HG02642 (cell line): Measurements from ENCODE around the gene PIP4K2A.
"Not testable (repeated sequence)": the region's sequence is repeated elsewhere in the genome, so short reads cannot be mapped to it uniquely, and the experiment has no call there.

Experiments used
- ATAC-seq: cut with Tn5 transposase; IDR thresholded peaks from one replicate; pipeline ENCODE4 v1.9.1; 2021; ENCODE audit warnings: mild to moderate bottlenecking; ENCODE audit not compliant: unreplicated experiment, poor library complexity

PIP4K2A gene

DNA sequence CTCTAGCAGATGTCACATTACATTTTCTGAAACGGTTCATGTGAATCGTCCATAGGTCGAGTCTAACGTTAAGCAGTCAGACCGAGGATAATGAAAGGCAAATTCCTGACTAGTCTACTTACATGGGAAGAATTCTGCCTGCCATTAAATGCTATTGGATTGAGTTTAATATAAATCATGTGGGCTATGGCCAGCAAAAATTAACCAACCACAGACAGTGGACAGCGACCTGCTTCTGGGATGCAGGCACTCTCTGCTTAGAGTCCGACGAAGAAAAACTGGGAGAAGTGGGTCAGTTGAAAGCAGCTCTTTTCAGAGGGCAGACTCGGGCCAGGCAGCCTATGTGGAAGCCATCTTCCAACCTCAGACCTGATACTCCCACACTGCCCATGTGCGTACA lies 16.6 kb downstream of the PIP4K2A start:
- ATAC-seq = no peak

DNA sequence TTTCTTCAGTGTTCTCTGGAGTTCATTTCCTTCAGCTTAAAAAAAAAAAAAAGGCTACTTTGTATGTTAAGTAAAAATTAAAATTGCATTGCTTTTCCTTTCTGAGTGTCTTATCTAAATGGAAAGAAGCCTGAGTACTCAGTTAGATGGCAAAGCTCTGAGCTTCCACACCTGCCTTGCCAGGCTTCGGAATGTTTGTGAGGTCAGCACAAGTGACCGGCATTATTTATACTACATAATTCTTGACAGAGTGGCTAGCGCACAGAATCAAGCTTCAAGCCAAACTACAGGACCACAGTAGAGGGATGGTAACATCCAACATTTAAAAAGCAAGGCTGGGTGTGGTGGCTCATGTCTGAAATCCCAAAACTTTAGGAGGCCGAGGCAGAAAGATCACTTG lies 17.3 kb downstream of the PIP4K2A start:
- ATAC-seq = no peak

DNA sequence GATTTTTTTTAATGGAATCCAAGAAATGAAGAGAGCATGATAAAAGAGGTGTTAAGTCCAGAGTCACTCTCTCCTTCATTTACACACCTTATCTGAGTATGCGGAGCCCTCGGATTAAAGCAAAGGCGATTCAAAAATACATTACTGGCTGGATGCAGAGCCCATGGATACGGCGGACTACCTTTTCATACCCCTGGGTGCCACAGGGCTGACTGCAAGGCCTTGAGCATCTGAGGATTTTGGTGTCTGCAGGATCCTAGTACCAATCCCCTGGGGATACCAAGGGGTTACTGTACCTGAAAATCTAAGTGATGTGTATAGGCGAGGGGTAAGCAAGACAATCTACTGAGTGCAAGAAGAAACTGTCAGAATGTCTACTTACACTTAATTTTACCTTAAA lies 20.5 kb downstream of the PIP4K2A start:
- no peak for ATAC-seq

- peak; percentile 53 for ATAC-seq
These were observed 21.0 kb downstream of the PIP4K2A start for GRCh38 chr10:22693371-22693784.

- ATAC-seq = not testable (repeated sequence)
These were observed 22.3 kb downstream of the PIP4K2A start for GRCh38 chr10:22692119-22692518.

DNA sequence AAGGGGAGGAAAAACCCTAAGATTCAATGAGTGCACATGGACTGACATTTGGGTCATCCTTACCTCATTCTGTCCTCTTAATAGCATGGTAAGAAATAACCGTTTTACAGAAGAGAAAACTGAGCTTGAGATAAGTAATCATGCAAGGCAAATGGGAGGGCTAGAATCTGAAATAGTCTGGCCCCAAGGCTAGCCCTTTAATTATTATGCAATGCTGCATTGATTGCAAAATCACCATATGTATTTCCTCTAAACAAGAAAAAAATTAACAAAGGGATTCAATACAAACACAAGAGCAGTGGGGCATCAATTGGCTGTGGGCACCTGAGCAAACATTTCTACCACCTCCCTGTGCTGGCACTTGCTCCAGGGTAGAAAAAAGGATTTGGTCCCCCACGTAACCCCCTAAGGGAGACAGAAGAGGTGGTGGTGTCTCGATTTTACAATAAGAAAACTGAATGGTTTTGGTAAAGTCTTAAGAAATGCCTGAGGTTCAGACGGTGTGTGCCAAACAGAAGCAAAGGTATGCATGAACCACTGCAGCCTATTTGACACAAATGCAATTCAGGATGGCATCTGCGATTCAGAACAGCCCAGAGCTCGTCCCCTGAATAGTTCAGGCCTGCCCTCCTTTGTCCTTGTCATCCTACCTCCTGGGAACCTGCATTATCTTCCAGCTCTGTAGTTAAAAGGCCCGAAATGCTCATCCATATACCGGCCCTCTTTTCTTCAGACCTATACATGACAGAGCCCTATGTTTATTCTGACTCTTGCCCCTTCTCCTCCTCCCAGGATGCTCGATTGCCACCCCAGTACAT lies 23.6 kb downstream of the PIP4K2A start:
- ATAC-seq = no peak

GRCh38 chr10:22690158-22690557 lies 24.2 kb downstream of the PIP4K2A start:
- no peak for ATAC-seq

- no peak for ATAC-seq
These were observed 28.0 kb downstream of the PIP4K2A start for GRCh38 chr10:22686347-22686746.

DNA sequence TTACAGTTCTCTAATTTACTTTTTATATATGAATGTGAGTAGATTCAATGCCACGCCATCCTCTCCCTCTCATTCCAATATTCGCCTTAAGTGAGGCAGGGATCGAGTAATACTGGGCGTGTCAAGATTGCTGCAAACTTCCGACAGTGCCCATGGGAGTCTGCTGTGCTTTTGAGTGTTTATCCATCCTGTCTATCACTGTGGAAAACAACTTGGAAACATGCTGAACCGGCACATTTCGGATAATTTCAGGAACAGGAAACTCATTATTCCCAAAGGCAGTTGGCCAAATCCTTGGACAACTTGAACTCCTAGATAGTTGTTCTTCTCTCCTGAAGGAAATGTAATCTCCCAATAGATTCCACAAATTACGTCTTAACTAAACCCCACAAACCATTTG lies 28.5 kb downstream of the PIP4K2A start:
- ATAC-seq = no peak

DNA sequence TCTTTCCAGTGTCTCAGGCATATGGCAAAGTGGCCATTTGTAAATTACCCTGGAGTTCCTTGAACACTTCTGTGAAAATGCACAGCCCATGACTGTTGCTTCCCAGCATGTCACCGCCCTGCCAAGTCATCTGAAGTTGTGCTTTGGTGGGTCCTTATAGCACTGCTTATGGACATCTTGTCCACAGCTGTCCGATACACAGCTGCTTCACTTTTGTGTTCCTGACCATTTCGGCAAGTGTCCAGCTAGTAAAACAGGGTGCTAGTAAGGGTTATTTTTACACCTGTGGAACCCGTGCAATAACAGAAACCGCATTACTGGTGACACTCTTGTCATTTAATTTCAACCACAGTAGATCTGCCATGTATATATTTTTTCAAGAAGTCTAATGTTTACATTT lies 29.7 kb downstream of the PIP4K2A start:
- no peak for ATAC-seq

DNA sequence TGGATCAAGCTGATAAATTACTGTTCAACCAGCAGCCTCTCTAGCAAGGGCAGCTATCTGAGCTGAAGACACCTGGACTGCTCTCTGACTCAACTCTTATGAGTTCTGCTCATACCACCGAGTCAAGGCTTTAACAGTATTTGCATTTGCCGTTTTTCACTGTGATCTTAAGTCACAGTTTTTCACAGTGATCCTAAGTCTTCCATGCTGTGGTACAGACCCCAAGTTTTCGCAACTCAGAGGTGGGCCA lies 31.3 kb downstream of the PIP4K2A start:
- peak; percentile 79 for ATAC-seq

- peak; percentile 25 for ATAC-seq
These were observed 31.9 kb downstream of the PIP4K2A start for GRCh38 chr10:22682237-22683139.

GRCh38 chr10:22681783-22682183 lies 32.6 kb downstream of the PIP4K2A start:
- no peak for ATAC-seq

DNA sequence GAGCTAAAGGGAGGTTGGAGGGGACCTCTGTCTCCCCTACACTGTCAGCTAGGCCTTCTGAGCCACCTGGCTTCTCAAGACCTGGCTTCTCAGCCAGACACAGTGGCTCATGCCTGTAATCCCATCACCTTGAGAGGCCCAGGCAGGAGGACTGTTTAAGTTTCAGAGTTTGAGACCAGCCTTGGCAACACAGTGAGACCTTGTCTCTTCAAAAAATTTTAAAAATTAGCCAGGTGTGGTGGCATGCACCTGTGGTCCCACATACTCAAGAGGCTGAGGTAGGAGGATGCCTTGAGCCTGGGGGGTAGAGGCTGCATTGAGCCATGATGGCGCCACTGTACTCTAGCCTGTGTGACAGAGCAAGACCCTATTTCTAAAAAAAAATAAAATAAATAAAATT lies 33.1 kb downstream of the PIP4K2A start:
- ATAC-seq = no peak

GRCh38 chr10:22679608-22680007 lies 34.8 kb downstream of the PIP4K2A start:
- no peak for ATAC-seq

GRCh38 chr10:22677333-22677732 lies 37.0 kb downstream of the PIP4K2A start:
- no peak for ATAC-seq

DNA sequence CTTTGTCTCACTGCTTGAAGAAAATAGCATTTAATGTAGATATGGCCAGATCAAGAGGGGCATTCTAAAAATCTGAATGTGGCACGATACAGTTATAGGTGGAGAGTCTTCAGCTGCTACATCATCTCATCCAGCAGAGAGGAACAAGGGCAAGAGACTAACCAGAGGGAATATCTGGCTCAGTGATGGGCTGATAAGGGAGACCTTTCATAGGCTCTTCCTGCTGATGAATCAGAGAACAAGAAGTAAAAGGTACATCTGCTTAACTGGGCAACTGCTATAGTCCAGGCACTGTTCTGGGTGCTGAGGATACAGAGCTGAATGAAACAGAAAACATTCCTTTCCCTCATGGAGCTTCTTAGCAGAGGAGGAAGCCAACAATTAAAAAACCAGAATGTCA lies 37.9 kb downstream of the PIP4K2A start:
- no peak for ATAC-seq

DNA sequence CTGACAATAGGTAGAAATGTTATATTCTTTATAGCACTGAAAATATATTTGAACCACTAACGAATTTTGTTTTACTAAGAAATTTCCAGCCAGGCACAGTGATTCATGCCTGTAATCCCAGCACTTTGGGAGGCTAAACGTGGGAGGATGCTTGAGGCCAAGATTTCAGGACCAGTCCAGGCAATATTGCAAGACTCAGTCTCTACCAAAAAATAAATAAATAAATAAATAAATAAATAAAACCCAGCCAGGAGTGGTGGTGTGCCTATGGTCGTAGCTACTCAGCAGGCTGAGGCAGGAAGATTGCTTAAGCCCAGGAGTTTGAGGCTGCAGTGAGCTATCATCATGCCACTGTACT lies 39.8 kb downstream of the PIP4K2A start:
- no peak for ATAC-seq

- ATAC-seq = no peak
These were observed 40.4 kb downstream of the PIP4K2A start for GRCh38 chr10:22673785-22674572.

GRCh38 chr10:22673091-22673392 lies 41.3 kb downstream of the PIP4K2A start:
- ATAC-seq = no peak
